ENCODE data around the gene SOD2. TPM values are rescaled to one million over a fixed set of nuclear protein-coding genes. Genes with fewer than 3 reads are reported as not detected.
A peak's percentile ranks its signal among the peaks of the same experiment; 100 is the strongest.

SOD2 gene
- total and polyA plus RNA-seq, 2 of the 13 experiments (the other 11 are each of a cell fraction or from before 2014, with no cell fraction given), result 304 to 309 TPM

DNA sequence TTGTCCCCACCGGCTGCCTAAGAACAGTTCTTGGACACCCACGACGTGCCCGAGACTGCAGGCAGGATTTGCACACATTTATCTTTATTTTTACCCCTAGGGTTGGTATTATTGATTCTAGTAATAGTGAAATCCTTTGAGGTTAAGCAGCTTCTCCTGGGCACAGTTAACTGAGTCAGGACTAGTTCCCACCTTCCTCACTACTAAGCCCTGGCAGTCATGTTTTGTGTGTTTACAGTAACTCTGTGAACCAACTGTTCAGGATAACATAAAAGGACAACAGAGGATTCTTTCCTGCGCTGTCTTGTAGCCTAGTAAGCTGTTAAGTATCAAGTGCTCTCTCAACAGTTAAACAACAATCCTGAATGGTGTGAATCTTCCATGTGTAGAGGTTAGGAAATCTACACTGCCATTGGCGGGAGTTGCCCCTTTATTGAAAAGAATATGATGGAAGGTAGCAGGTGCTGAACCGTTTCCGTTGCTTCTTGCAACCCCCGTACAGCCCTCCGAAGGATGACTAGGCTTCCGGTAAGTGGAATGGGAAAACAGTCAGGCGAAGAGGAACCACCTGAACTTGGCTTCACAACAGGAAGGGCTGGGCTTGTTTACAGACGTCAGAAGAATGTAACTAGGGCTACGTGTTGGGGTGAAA is 979 bp upstream of the SOD2 start (continued):
- TF ChIP-seq PHF20 (CRISPR knock-in tag; IDR thresholded peaks at IDR 0.05) (peak; percentile 15; the same call in 1 of the 2 replicates), IRF2 (CRISPR knock-in tag; IDR thresholded peaks at IDR 0.05) (peak; percentile 87), RARA (CRISPR knock-in tag; IDR thresholded peaks at IDR 0.05) (peak; percentile 83), ZNF232 (CRISPR knock-in tag; IDR thresholded peaks at IDR 0.05; ENCODE audit: borderline replicate concordance) (no peak), ZNF224 (CRISPR knock-in tag; IDR thresholded peaks at IDR 0.05) (peak; percentile 57; the same call in 1 of the 2 replicates), REL (CRISPR knock-in tag; conservative IDR thresholded peaks at IDR 0.05) (0 out of 2 replicates have a peak, but pooled peaks have one; percentile 37), RNF2 (conservative IDR thresholded peaks at IDR 0.05; ENCODE audit: low read depth) (no peak), MXD4 (CRISPR knock-in tag; IDR thresholded peaks at IDR 0.05) (0 out of 2 replicates have a peak, but pooled peaks have one; percentile 29), FOXA1 (IDR thresholded peaks at IDR 0.05) (no peak), FOXA1 (CRISPR knock-in tag; IDR thresholded peaks at IDR 0.05) (peak; percentile 84), KDM6A (CRISPR knock-in tag; IDR thresholded peaks at IDR 0.05; ENCODE audit: low read depth) (peak; percentile 24; the same call in 1 of the 2 replicates), ERF (CRISPR knock-in tag; IDR thresholded peaks at IDR 0.05) (peak; percentile 77; the same call in 1 of the 2 replicates), ONECUT2 (CRISPR knock-in tag; IDR thresholded peaks at IDR 0.05) (0 out of 2 replicates have a peak, but pooled peaks have one; percentile 19), PHF21A (CRISPR knock-in tag; IDR thresholded peaks at IDR 0.05) (peak; percentile 87), ZNF367 (CRISPR knock-in tag; IDR thresholded peaks at IDR 0.05; ENCODE audit: borderline replicate concordance) (0 out of 2 replicates have a peak, but pooled peaks have one; percentile 2), ZFP62 (CRISPR knock-in tag; IDR thresholded peaks at IDR 0.05) (no peak), NR2F6 (IDR thresholded peaks at IDR 0.05) (no peak; the same call in none of the 2 replicates), NR2F6 (CRISPR knock-in tag; IDR thresholded peaks at IDR 0.05) (peak; percentile 43; the same call in 1 of the 2 replicates)
- TF ChIP-seq, protein P1, sequence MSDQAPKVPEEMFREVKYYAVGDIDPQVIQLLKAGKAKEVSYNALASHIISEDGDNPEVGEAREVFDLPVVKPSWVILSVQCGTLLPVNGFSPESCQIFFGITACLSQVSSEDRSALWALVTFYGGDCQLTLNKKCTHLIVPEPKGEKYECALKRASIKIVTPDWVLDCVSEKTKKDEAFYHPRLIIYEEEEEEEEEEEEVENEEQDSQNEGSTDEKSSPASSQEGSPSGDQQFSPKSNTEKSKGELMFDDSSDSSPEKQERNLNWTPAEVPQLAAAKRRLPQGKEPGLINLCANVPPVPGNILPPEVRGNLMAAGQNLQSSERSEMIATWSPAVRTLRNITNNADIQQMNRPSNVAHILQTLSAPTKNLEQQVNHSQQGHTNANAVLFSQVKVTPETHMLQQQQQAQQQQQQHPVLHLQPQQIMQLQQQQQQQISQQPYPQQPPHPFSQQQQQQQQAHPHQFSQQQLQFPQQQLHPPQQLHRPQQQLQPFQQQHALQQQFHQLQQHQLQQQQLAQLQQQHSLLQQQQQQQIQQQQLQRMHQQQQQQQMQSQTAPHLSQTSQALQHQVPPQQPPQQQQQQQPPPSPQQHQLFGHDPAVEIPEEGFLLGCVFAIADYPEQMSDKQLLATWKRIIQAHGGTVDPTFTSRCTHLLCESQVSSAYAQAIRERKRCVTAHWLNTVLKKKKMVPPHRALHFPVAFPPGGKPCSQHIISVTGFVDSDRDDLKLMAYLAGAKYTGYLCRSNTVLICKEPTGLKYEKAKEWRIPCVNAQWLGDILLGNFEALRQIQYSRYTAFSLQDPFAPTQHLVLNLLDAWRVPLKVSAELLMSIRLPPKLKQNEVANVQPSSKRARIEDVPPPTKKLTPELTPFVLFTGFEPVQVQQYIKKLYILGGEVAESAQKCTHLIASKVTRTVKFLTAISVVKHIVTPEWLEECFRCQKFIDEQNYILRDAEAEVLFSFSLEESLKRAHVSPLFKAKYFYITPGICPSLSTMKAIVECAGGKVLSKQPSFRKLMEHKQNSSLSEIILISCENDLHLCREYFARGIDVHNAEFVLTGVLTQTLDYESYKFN (CRISPR knock-in tag; conservative IDR thresholded peaks at IDR 0.05), result peak; percentile 80; the same call in 1 of the 2 replicates
- TF ChIP-seq, protein P2, sequence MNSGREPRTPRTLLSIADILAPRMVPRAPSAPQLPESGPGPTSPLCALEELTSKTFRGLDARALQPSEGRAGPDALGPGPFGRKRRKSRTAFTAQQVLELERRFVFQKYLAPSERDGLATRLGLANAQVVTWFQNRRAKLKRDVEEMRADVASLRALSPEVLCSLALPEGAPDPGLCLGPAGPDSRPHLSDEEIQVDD (CRISPR knock-in tag; IDR thresholded peaks at IDR 0.05; ENCODE audit: borderline replicate concordance), result 0 out of 2 replicates have a peak, but pooled peaks have one; percentile 36
- TF ChIP-seq, protein P3, sequence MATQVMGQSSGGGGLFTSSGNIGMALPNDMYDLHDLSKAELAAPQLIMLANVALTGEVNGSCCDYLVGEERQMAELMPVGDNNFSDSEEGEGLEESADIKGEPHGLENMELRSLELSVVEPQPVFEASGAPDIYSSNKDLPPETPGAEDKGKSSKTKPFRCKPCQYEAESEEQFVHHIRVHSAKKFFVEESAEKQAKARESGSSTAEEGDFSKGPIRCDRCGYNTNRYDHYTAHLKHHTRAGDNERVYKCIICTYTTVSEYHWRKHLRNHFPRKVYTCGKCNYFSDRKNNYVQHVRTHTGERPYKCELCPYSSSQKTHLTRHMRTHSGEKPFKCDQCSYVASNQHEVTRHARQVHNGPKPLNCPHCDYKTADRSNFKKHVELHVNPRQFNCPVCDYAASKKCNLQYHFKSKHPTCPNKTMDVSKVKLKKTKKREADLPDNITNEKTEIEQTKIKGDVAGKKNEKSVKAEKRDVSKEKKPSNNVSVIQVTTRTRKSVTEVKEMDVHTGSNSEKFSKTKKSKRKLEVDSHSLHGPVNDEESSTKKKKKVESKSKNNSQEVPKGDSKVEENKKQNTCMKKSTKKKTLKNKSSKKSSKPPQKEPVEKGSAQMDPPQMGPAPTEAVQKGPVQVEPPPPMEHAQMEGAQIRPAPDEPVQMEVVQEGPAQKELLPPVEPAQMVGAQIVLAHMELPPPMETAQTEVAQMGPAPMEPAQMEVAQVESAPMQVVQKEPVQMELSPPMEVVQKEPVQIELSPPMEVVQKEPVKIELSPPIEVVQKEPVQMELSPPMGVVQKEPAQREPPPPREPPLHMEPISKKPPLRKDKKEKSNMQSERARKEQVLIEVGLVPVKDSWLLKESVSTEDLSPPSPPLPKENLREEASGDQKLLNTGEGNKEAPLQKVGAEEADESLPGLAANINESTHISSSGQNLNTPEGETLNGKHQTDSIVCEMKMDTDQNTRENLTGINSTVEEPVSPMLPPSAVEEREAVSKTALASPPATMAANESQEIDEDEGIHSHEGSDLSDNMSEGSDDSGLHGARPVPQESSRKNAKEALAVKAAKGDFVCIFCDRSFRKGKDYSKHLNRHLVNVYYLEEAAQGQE (IDR thresholded peaks at IDR 0.05; ENCODE audit: borderline replicate concordance in 1 of 2, low read depth in 1 of 2, low read length in 2 of 2), result peak in 1 of 2 experiments; percentile 14; a peak in 1 of 4 replicates
- TF ChIP-seq, protein P4, sequence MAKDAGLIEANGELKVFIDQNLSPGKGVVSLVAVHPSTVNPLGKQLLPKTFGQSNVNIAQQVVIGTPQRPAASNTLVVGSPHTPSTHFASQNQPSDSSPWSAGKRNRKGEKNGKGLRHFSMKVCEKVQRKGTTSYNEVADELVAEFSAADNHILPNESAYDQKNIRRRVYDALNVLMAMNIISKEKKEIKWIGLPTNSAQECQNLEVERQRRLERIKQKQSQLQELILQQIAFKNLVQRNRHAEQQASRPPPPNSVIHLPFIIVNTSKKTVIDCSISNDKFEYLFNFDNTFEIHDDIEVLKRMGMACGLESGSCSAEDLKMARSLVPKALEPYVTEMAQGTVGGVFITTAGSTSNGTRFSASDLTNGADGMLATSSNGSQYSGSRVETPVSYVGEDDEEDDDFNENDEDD (CRISPR knock-in tag; IDR thresholded peaks at IDR 0.05; ENCODE audit: borderline replicate concordance), result peak; percentile 13; the same call in 1 of the 2 replicates
